ENCODE results near the gene ATP10B.

Gene ATP10B

GRCh38 chr5:160524827-160525226, 327.2 kb downstream of the ATP10B start:
- DNase-seq (ENCODE audit: low read depth), result no peak
- no peak overlapping the region for H3K4me3 ChIP-seq (ENCODE audit: low read length)
- TF ChIP-seq CTCF (IDR thresholded peaks at IDR 0.05; ENCODE audit: insufficient read depth, low read depth, low read length, missing control alignments), result no peak

- TF ChIP-seq CTCF (IDR thresholded peaks at IDR 0.05; ENCODE audit: insufficient read depth, low read depth, low read length, missing control alignments), result no peak
Observed at GRCh38 chr5:160523502-160524163, 328.4 kb downstream of the ATP10B start.

GRCh38 chr5:160521392-160521663, 330.7 kb downstream of the ATP10B start:
- no peak overlapping the region for H3K4me3 ChIP-seq (ENCODE audit: low read length)
- TF ChIP-seq CTCF (IDR thresholded peaks at IDR 0.05; ENCODE audit: insufficient read depth, low read depth, low read length, missing control alignments), result no peak
- DNase-seq (ENCODE audit: low read depth), result no peak

More at GRCh38 chr5:160523502-160524163, 328.4 kb downstream of the ATP10B start:
- no peak overlapping the region for H3K4me3 ChIP-seq (ENCODE audit: low read length)
- DNase-seq (ENCODE audit: low read depth), result no peak

GRCh38 chr5:160520609-160521391, 331.2 kb downstream of the ATP10B start:
- no peak for TF ChIP-seq CTCF (IDR thresholded peaks at IDR 0.05; ENCODE audit: insufficient read depth, low read depth, low read length, missing control alignments)
- H3K4me3 ChIP-seq (ENCODE audit: low read length), result no peak overlapping the region
- peak; percentile 10 for DNase-seq (ENCODE audit: low read depth)

- DNase-seq (ENCODE audit: low read depth), result no peak
- TF ChIP-seq CTCF (IDR thresholded peaks at IDR 0.05; ENCODE audit: insufficient read depth, low read depth, low read length, missing control alignments), result no peak
- no peak overlapping the region for H3K4me3 ChIP-seq (ENCODE audit: low read length)
Observed at GRCh38 chr5:160516696-160517530, 335.1 kb downstream of the ATP10B start.

- no peak overlapping the region for H3K4me3 ChIP-seq (ENCODE audit: low read length)
- no peak for TF ChIP-seq CTCF (IDR thresholded peaks at IDR 0.05; ENCODE audit: insufficient read depth, low read depth, low read length, missing control alignments)
- DNase-seq (ENCODE audit: low read depth), result no peak
Observed at GRCh38 chr5:160514866-160515265, 337.1 kb downstream of the ATP10B start.

All from epithelial cell of esophagus (primary cell).